HG02588 (cell line): Measurements from ENCODE around the gene BDH2.

ENCODE experiments used
- ATAC-seq: cut with Tn5 transposase; IDR thresholded peaks from one replicate; pipeline ENCODE4 v1.9.1; 2021; ENCODE audit warnings: mild to moderate bottlenecking, moderate library complexity; ENCODE audit not compliant: unreplicated experiment

The BDH2 gene

GRCh38 chr4:103085555-103086196 lies 14.0 kb downstream of the BDH2 start:
- no peak for ATAC-seq

GRCh38 chr4:103079621-103080020 lies 20.0 kb downstream of the BDH2 start:
- no peak for ATAC-seq

GRCh38 chr4:103076747-103077347 lies 22.8 kb downstream of the BDH2 start, which contains the start of gene SLC9B2:
Gene SLC9B2 (minus strand): TSS chr4:103076761. CDS start chr4:103067550, 9,211 bp downstream.
- peak; percentile 48 for ATAC-seq

GRCh38 chr4:103075894-103076746 lies 23.5 kb downstream of the BDH2 start:
- peak; percentile 55 for ATAC-seq

- no peak for ATAC-seq
These were observed 24.2 kb downstream of the BDH2 start for GRCh38 chr4:103075435-103075893.

DNA sequence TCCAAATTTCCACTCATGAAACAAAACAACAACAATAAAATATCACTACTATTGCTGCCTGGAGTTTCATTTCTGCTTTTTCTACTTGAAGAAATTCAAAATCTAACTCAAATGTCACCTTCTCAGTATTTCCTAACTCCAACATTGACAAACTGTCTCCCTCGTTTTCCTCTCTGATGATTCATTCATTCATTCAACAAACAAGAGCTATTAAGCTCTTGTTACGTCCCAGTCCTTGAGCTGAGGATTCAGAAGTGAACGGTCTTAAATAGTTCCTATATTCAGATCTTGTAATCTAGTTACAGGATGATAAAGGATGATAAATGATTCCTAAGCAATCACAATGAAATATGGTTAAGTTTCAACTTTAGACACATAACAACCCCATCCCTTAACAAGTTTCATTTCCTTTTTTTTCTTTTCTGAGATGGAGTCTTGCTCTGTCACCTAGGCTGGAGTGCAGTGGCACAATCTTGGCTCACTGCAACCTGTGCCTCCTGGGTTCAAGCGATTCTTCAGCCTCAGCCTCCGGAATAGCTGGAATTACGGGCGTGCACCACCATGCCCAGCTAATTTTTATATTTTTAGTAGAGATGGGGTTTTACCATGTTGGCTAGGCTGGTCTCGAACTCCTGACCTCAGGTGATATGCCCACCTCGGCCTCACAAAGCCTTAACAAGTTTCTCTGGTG lies 24.7 kb downstream of the BDH2 start:
- ATAC-seq = peak; percentile 29

DNA sequence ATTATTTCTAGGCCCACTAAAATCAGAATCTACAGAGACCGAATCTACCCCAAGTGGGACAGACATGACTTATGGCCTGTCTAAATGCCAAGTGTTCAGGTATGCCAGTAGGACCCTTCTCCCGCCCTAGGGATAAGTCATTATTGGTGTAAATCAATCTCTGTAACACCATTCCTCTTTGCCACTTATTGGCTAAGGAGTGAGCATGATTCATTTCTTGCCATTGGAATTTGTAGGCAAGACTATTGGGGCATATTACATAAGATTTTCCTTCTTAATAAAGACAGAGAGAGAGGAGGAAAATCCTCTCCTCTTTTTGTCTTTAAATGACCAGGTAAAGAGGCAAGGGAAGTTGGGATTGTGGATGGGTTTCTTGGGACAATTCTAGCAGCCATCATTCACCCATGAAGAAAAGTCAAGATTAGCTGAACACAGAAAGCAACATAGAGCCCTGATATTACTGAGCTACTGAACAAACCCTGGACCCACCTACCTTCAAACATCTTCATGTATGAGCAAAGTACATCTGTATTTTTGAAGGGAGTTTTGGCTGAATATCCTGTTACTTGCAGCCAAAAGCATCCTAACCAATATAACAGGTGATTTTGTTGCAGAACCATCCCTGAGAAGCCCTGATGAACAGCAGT lies 25.7 kb downstream of the BDH2 start:
- ATAC-seq = no peak

GRCh38 chr4:103067841-103068547 lies 31.6 kb downstream of the BDH2 start:
- no peak for ATAC-seq

DNA sequence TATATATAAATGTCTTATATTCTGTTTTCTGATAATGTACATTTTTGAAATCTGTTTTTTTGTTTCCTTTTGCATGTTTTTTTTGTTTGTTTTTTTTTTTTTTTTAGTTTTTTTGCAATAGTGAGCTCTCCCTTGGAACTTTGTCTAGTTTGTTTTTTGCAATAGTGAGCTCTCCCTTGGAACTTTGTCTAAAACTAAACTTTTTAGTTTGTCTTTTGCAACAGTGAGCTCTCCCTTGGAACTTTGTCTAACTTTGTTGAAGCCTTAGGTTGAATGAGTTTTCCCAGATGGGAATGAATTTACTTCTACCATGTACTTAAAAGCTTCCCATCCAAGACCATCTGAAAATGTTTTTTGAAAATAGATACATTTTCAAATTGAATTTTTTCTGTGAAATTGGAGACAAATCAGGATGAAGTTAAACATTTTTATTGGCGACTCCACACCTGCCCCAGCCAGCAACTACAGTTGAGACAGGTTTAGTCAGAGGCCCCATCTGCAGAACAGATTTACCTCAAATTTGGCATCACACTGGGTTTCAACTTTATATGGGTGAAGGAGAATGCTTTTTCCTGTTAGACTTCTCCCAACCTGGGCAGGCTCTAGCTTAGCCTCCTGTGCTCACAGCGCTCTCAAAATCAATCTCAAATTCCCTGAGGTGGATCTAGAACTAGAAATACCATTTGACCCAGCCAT lies 39.0 kb downstream of the BDH2 start:
- no peak for ATAC-seq

- no peak for ATAC-seq
These were observed 45.6 kb downstream of the BDH2 start for GRCh38 chr4:103054030-103054429.

DNA sequence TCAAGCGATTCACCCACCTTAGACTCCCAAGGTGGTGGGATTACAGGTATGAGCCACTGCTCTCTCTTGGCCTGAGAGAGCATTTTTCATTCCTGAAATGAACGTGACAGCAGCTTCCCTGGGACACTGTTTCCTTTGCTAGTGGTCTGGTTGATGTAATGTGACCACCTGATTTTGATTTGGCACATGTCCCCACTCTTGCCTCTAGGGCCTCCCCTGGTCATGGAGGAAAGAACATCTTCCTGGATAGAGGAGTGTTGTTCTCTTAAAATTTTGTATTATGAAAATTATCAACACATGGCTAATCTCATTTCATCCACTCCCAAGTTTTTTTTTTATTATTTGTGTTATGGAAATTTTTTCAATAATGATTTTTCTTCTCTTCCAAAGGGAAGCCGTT lies 46.9 kb downstream of the BDH2 start:
- no peak for ATAC-seq

GRCh38 chr4:103052145-103052544 lies 47.5 kb downstream of the BDH2 start:
- no peak for ATAC-seq

DNA sequence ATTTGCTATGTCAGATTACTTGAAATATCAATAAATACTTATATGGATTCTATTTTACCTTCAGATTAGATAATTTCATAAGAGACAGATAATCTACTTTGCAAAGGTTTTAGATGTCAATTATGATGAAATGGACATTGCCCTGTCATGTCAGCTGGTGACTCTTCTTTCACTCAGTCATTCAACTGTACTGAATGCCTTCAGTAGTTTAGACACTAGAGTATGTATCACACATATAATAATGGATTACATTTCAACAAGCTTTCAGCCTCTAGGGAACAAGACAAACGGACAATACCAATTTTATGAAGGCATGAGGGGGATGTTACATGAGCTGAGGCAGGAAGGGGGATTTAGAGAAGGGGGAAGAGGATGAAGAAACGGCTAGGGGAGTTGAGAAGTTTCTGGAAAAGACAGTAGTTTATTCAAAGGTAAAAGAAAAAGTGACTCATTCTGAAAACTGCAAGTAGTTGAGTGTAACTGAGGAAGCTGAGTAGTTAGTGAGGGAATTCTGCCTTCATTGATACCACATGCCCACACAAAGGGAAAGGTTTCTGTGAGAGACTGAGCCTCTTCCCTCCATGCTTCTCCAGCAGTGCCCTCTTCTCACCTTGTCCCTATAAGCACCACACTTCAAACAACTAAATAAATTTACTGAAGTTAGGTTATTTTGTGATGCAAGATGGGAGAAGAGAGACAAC lies 48.7 kb downstream of the BDH2 start:
- ATAC-seq = no peak

- peak; percentile 86 for ATAC-seq
These were observed 53.0 kb downstream of the BDH2 start for GRCh38 chr4:103046416-103047290.

- no peak for ATAC-seq
These were observed 55.5 kb downstream of the BDH2 start for GRCh38 chr4:103044183-103044582.

DNA sequence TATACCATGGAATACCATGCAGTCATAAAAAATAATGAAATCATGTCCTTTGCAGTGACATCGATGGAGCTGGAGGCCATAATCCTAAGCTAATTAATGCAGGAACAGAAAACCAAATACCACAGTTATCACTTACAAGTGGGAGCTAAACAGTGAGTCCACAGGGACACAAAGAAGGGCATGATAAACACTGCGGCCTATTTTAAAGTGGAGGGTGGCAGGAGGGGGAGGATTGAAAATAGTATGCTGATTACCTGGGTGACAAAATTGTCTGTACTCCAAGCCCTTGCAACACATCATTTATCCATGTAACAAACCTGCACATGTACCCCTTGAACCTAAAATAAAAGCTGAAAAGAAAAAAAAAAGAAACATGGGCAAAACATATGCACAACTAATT lies 63.5 kb downstream of the BDH2 start:
- ATAC-seq = no peak

GRCh38 chr4:103032574-103032973 lies 67.1 kb downstream of the BDH2 start:
- ATAC-seq = no peak

GRCh38 chr4:103030791-103031190 lies 68.8 kb downstream of the BDH2 start:
- ATAC-seq = no peak
